Activated gamma-delta T cell (primary cell): Measurements from ENCODE around the gene MCM9.
"Not testable (repeated sequence)": the region's sequence is repeated elsewhere in the genome, so short reads cannot be mapped to it uniquely, and the experiment has no call there.

ENCODE experiments used
- DNase-seq: peaks from one replicate; lab custom pipeline; 2025; lab: John Stamatoyannopoulos, UW

Gene MCM9

GRCh38 chr6:118768904-118769325, 166.0 kb downstream of the MCM9 start:
- no peak for DNase-seq

DNA sequence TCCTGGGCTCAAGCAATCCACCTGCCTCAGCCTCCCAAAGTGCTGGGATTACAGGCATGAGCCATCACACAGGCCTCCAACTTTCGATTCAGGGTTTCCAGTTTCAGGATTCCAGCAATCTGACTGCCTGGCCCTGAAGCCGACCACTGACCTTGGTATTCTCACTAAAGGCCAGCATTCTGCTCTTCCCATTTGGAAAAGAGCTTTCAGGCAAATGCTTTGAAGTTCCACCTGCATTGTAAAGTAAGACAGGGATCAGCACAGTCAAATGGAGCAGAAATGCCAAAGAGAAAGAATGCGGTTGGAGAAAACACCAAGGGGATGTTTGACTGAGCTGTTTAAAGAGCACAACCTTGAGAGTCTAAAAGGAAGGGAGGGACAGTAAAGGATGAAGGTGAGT, 166.5 kb downstream of the MCM9 start:
- DNase-seq, result no peak

DNA sequence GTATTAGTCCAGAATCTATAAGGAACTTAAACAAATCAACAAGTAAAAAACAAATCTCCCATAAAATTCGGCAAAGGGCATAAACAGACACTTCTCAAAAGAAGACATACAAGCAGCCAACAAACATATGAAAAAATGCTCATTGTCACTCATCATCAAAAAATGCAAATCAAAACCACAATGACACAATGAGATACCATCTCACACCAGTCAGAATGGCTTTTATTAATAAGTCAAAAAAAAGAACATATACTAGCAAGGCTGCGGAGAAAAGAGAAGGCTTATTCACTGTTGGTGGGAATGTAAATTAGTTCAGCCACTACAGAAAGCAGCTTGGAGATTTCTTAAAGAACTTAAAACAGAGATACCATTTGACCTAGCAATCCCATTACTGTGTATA, 169.6 kb downstream of the MCM9 start:
- DNase-seq, result not testable (repeated sequence)

GRCh38 chr6:118764766-118765165, 170.2 kb downstream of the MCM9 start:
- no peak for DNase-seq
